ENCODE data around the gene AICDA.

- TF ChIP-seq EP300 (IDR thresholded peaks at IDR 0.05), result no peak
- TF ChIP-seq POLR2A (IDR thresholded peaks at IDR 0.05), result no peak
These were observed 50.3 kb downstream of the AICDA start for GRCh38 chr12:8562310-8562709.

All from tibial nerve (tissue), 3 donors.